GM18907 (cell line): ENCODE data around the gene ZNF790.
"Not testable (repeated sequence)": the region's sequence is repeated elsewhere in the genome, so short reads cannot be mapped to it uniquely, and the experiment has no call there.

Source experiments
- ATAC-seq: cut with Tn5 transposase; IDR thresholded peaks from one replicate; pipeline ENCODE4 v1.9.1; 2021; ENCODE audit warnings: mild to moderate bottlenecking, moderate library complexity; ENCODE audit not compliant: unreplicated experiment

ZNF790 gene

DNA sequence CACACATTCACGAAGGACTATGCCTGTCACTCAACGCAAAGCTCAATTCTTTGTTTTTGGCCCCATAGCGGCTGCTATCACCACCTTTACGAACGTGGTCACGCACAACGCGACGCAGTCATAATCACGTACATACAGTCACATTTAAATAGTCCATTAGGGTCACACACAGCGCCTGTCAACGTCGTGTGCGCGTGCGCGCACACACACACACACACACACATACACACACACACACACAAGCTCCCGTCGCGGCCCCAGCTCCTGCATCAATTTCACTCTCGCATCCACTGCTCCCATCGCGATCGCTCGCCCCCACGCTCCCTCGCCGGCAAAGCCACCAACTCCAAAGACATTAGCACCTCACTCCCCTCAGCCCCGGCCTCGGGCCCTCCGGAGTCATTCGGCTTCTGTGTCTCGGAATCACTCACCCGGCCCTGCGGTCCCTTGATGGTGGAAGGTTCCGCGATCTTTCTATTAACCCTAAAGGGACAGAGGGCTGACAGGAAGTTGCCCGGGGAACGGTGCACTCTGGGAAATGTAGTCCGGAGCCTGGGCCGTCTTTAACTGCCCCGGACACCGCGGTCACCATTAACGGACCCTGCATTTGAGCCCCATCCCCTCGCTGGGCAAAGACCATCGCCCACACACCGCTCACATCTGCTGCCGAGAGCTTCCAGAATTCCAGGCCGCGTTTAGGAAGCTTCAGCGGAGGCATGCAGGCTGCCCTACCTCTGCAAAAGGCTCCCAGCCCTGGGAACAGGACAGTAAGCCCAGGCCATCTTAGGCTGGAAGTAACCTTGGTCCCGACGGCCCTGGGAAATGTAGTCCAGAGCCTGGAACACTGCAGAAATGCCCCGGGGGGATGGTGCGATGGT, at the start of gene ZNF790:
Gene ZNF790 (minus strand): TSS at position 482 of the 878 bp plus-strand sequence. CDS start 12,768 bp downstream, outside the sequence.
- ATAC-seq, result peak; percentile 91

- no peak for ATAC-seq
Observed at GRCh38 chr19:36876993-36877938, 39.1 kb upstream of the ZNF790 start.

GRCh38 chr19:36851898-36852297, 13.7 kb upstream of the ZNF790 start:
- no peak for ATAC-seq

DNA sequence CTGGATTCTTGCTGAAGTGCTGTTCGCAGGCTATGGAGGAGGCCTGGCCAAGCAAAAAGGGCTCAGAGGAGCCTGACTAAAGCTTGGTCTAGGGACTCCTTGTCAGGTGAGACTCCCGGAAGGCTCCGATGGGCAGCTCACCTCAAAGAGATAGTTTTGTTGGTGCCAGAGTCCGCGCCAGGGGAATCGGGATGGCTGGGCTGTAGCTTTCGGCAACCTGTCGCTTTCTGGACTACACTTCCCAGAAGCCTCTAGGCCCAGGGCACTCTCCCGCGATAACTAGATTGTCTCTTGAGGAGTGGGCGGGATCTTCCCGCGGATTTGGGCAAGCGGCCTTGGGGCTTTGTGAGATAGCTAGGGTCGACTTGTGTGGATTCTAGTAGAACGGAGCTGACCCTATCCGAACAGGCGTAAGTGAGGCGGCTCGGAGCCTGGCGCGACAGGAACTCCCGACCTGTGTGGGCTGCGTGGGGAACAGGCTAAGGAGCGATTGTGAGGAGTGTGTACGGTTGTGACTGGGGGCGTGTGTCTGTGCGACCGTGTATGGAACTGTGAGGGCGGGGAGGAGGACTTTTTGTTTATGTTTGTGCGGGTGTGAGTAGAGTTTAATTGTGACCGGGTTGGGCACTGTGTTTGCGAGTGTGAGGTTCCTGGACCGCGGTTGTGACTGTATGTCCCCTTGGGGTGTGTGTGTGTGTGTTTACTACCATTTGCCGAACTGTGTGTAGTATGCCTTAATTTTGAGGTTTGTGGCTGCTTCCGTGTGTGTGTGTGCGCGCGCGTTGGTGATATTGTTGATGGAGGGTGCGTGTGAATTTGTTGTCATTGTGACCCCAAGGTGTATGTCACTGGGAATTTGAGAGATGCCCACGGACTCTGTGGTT, 12.6 kb upstream of the ZNF790 start, which contains the start of gene ZNF345:
Gene ZNF345 (plus strand): TSS at position 318 of the 884 bp plus-strand sequence. CDS start 25,955 bp downstream, outside the sequence.
- peak; percentile 84 for ATAC-seq

GRCh38 chr19:36849701-36850558, 11.7 kb upstream of the ZNF790 start:
- peak; percentile 87 for ATAC-seq

DNA sequence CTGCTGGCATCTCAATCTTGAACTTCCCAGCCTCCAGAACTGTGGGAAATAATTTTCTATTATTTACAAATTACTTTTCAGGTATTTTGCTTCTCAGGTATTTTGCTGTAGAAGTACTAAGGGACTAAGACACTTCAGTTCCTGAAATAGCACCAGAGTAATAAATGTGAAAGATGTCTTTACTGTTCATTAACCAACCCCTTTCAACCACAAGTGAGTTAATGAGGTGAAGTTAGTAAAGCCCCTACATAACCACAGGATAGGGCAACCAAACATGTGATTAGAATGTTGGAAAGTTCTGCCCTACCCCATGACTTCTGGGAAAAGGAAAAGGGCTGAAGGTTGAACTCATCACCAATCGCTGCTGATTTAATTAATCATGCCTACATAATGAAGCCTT, 9.8 kb upstream of the ZNF790 start:
- no peak for ATAC-seq

- ATAC-seq, result peak; percentile 13
Observed at GRCh38 chr19:36838784-36839324, 667 bp upstream of the ZNF790 start.

- ATAC-seq, result no peak
Observed at GRCh38 chr19:36837176-36837905, 846 bp downstream of the ZNF790 start.

DNA sequence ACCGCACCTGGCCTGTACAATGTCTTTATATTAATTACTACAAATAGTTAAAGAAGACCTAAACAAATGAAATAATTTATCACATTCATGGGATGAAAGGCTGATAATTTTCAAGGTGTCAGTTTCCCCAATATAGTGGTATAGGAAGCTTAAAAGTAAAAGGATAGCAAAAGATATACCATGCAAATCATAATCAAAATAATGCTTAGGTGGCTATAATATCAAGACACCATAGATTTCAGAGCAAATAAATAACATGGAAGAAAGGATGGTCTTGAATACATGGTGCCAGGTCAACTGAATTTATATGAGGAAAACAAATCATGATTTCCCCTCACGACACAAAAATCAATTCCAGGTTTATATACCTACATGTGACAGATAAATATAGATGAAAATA, 4.8 kb downstream of the ZNF790 start:
- no peak for ATAC-seq

DNA sequence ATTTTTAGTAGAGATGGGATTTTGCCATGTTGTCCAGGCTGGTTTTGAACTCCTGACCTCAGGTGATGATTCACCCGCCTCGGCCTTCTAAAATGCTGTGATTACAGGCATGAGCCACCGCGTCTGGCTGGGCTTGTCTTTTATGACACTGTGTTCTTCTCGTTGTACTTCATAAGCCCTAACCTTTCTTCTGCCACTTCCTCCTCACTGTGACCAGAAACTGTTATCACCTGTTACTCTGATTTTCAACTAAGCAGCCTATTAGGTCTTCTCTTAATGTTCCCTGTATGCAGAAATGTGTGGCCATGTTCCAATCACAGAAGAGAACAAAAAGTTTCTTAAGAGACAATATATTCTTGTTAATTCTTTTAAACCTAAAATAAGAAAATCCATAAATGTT, 16.4 kb downstream of the ZNF790 start:
- no peak for ATAC-seq

DNA sequence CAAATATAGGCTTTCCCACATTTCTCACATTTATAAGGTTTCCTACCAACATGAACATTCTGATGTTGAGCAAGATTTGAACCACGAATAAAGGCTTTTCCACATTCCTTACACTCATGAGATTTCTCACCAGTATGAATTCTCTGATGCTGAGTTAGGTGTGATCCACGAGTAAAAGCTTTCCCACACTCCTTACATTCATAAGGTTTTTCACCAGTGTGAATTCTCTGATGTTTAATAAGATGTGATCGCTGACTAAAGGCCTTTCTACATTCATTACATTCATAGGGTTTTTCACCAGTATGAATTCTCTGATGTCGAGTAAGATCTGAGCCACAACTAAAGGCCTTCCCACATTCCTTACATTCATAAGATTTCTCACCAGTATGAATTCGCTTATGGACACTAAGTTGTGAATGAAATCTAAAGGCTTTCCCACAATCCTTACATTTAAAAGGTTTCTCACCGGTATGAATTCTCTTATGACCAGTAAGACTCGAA, 19.0 kb downstream of the ZNF790 start:
- ATAC-seq, result no peak

- ATAC-seq, result no peak
Observed at GRCh38 chr19:36807029-36807428, 31.2 kb downstream of the ZNF790 start.

DNA sequence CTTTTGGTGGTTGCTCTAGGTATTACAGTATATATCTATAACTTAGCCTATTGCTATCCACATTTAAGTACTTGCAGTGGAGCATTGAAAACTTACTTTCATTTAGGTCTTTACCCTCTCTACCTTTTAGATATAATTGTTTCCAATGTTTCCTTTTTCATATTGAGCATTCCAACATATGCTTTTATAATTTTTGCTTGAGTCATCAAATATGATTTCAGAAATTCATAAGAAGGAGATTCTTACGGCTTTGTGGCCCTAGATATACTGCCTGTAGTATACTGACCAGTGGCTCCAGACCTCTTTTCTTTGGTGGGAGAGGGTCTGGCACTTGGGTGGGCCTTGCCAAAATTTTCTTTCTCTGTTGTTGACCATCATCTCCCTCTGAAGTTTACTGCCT, 32.8 kb downstream of the ZNF790 start:
- ATAC-seq, result no peak

GRCh38 chr19:36797786-36798108, 40.4 kb downstream of the ZNF790 start:
- ATAC-seq, result no peak

GRCh38 chr19:36796714-36796992, 41.5 kb downstream of the ZNF790 start:
- ATAC-seq, result no peak

- ATAC-seq, result not testable (repeated sequence)
Observed at GRCh38 chr19:36791420-36792141, 46.6 kb downstream of the ZNF790 start.

DNA sequence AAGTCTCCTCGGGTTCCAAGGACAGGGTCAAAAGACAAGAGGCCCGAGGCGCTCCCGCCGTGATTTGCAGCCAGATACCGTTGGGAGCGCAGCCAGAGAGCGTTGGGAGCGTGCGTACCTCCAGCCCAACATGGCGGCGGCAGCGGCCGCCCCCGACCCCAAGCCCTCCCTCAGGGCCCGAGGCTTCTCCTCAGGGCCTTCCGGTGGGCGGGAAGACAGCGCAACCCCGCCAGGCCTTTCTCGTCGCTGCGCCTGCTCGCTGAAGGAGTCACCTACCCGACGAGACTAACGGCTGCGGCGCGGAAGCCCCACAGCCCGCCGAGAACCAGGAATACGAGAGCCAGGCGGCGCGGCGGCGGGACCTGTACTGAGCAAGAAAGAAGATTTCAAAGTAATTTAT, 62.4 kb downstream of the ZNF790 start:
- no peak for ATAC-seq

GRCh38 chr19:36773223-36773579, 65.0 kb downstream of the ZNF790 start:
- ATAC-seq, result no peak
